HFF-Myc (cell line): Measurements from ENCODE around the gene PHF14.

Experiments used
- DNase-seq: peaks from one replicate; pipeline ENCODE4 v3.0.0-alpha.2; 2011; ENCODE audit warnings: low read depth; ENCODE audit errors: extremely low read depth
- H3K4me3 ChIP-seq: replicated peaks from 2 replicates; pipeline ENCODE4 v1.5.1; 2011; ENCODE audit warnings: low read depth, mild to moderate bottlenecking, control low read depth, low read length
- CTCF ChIP-seq: IDR thresholded peaks from 2 replicates; pipeline ENCODE4 v1.5.1; 2012; ENCODE audit warnings: mild to moderate bottlenecking, low read depth, low read length, control low read depth; ENCODE audit errors: missing control alignments

PHF14 gene

GRCh38 chr7:11175371-11175770 is 201.7 kb downstream of the PHF14 start:
- no peak for TF ChIP-seq CTCF
- H3K4me3 ChIP-seq, result no peak overlapping the region
- no peak for DNase-seq

- DNase-seq, result no peak
- TF ChIP-seq CTCF, result no peak
- H3K4me3 ChIP-seq, result no peak overlapping the region
Observed at GRCh38 chr7:11175887-11176286, 202.2 kb downstream of the PHF14 start.

- no peak overlapping the region for H3K4me3 ChIP-seq
- DNase-seq, result no peak
- TF ChIP-seq CTCF, result no peak
Observed at GRCh38 chr7:11176985-11177555, 203.4 kb downstream of the PHF14 start.

GRCh38 chr7:11177793-11178192 is 204.1 kb downstream of the PHF14 start:
- H3K4me3 ChIP-seq, result no peak overlapping the region
- no peak for DNase-seq
- no peak for TF ChIP-seq CTCF

GRCh38 chr7:11181590-11181989 is 207.9 kb downstream of the PHF14 start:
- H3K4me3 ChIP-seq, result no peak overlapping the region
- no peak for DNase-seq
- no peak for TF ChIP-seq CTCF

- no peak for TF ChIP-seq CTCF
- DNase-seq, result no peak
- no peak overlapping the region for H3K4me3 ChIP-seq
Observed at GRCh38 chr7:11182736-11183135, 209.1 kb downstream of the PHF14 start.

- no peak overlapping the region for H3K4me3 ChIP-seq
- TF ChIP-seq CTCF, result no peak
- DNase-seq, result no peak
Observed at GRCh38 chr7:11185179-11185815, 211.6 kb downstream of the PHF14 start.
